Right ventricle myocardium inferior (tissue), 1 donor: ENCODE results near the gene MMP14. TPM values are rescaled to one million over a fixed set of nuclear protein-coding genes. Genes with fewer than 3 reads are reported as not detected.
"Not testable (repeated sequence)": the region's sequence is repeated elsewhere in the genome, so short reads cannot be mapped to it uniquely, and the experiment has no call there.

ENCODE experiments used
- ATAC-seq: fragments of 200-7000 bp; cut with Tn5 transposase; one replicate; pipeline ENCODE4 v1.9.1; 2020; ENCODE audit warnings: mild to moderate bottlenecking, moderate library complexity
- DNase-seq: peaks from one replicate; pipeline ENCODE4 v3.0.0; 2021; ENCODE audit errors: missing footprints
- intact Hi-C: fragments of 100-400 bp; cut with DNase I; formaldehyde crosslinking; loops from one replicate; pipeline ENCODE4 v1.11.0; 2022
- total RNA-seq: library from RNA; stranded (reverse); fragmentation: NEBNext Ultra II Directional; extraction: Animal tissue kit (Norgen Biotek cat#: 25700); gene quantifications from one replicate; pipeline ENCODE4 v1.2.1, GENCODE V29; 2021
- donor health status: DM: no; HTN: yes; CAD: no; lungs with severe emphysema.

MMP14 gene
- total RNA-seq, 1 donor from 2014 or later = 26.0 TPM

GRCh38 chr14:22849212-22849819, 12.9 kb downstream of the MMP14 start:
- intact Hi-C loops = no loop called here
- peak; percentile 80 for DNase-seq
- peak; percentile 36 for ATAC-seq

DNA sequence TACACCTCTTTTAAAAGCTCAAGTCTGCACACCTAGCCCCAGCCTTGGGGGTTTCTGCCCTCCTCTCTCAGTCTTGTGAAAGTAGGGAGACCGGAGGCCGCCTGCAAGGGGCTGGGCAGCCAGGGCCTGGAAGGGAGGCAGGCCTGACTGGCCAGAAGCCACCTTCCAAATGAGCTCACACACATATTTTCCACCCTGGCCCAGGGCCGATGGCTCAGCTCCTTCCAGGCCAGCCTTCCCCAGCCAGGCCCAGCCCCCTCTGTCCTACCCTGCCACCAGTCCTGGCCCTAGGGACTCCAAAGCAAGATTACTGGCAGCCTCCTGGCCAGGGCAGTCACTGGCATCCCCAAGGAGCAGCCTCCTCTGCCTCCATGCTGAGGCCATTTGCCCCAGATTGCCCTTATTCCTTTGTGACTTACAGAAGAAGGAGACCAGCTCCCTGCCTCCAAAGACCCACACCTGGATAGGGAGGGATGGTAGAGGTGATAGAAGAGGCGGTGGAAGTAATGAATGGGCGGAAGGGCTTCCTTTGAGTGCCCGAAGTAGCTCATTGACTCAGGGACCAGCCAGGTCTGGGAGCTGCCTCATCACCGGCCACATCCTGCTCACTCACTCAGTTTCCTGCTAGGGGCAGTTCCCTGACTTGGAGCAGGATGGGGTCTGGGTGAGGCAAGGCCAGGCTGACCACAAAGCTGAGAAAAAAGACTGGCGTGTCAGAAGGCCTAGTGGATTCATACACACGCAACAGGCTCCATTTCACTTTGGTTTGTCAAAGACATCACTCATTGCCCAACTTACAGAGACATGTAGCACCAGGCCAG, 14.8 kb downstream of the MMP14 start:
- peak; percentile 94 for DNase-seq
- intact Hi-C loops = loop anchor here (2.0 to 5.0 kb wide), 2 partner anchors 14 to 464 kb away; partner anchors contain the start of gene MMP14
- peak; percentile 77 for ATAC-seq

GRCh38 chr14:22852178-22852577, 15.8 kb downstream of the MMP14 start:
- not testable (repeated sequence) for DNase-seq, ATAC-seq
- intact Hi-C loops = loop anchor here (2.0 to 5.0 kb wide), 2 partner anchors 295 to 465 kb away; no protein-coding TSS in a partner anchor

DNA sequence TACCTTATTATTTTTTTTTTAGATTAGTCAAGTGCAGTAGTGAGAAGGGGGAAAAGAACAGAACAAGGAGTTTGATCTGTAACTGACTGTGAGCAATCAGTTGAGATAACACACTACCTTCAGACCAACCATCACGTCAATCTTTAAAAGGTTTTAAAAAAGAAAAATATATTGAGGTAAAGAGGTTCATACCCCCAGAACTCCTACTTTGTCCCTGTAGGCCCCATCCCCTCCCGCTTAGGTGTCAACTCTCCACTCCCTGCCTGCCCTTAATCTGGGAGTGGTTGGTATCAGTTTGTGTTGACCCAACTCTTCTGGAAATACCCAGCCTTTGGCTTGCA, 16.2 kb downstream of the MMP14 start:
- no peak for DNase-seq
- no peak for ATAC-seq
- intact Hi-C loops = loop anchor here (2.0 to 5.0 kb wide), 2 partner anchors 296 to 465 kb away; no protein-coding TSS in a partner anchor

- intact Hi-C loops = loop anchor here (1.0 to 5.0 kb wide), 5 partner anchors 30 to 466 kb away; no protein-coding TSS in a partner anchor
- peak; percentile 93 for DNase-seq
- ATAC-seq = peak; percentile 51
These were observed 16.8 kb downstream of the MMP14 start for GRCh38 chr14:22852940-22853767.

DNA sequence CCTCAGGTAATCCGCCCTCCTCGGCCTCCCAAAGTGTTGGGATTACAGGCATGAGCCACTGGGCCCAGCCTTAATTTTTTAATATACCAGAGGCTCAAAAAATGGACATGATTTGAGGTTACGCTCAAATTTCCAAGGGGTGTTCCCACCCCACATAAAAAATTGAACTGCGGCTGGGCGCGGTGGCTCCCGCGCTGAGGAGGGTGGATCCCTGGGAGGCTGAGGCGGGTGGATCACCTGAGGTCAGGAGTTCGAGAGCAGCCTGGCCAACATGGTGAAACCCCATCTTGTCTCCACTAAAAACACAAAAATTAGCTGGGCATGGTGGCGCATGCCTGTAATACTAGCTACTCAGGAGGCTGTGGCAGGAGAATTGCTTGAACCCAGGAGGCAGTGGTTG, 17.9 kb downstream of the MMP14 start:
- intact Hi-C loops = loop anchor here (5.0 kb wide), 1 partner anchor 467 kb away; no protein-coding TSS in a partner anchor
- ATAC-seq, DNase-seq: not testable (repeated sequence)

DNA sequence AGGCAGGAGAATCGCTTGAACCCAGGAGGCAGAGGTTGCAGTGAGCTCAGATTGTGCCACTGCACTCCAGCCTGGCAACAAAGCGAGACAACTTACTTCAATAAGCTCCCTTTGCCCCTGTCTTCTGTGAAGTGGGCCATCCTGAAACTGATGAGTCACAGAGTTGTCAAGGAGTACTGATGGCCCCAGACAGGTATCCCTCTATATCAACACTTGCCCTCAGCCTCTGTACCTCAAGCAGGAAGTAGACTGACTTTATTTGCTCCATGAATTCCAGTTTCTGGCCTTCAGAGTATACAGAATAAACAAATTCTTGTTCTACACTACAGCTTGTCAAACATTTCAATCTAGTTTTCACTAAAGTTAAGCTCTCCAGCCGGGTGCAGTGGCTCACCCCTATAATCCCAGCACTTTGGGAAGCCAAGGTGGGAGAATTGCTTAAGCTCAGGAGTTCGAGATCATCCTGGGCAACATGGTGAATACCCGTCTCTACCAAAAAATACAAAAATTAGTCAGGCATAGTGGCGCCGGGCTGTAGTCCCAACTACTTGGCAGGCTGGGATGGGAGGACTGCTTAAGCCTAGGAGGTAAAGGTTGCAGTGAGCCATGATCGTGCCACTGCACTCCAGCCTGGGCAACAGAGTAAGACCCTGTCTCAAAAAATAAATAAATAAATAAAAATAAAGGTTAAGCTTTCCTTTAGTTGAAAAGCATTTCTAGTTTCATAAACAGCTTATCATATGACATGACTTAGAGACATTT, 18.8 kb downstream of the MMP14 start:
- DNase-seq = no peak
- no peak for ATAC-seq
- intact Hi-C loops = loop anchor here (5.0 kb wide), 1 partner anchor 468 kb away; no protein-coding TSS in a partner anchor

GRCh38 chr14:22856428-22856827, 20.0 kb downstream of the MMP14 start:
- DNase-seq = no peak
- no peak for ATAC-seq
- intact Hi-C loops = no loop called here

DNA sequence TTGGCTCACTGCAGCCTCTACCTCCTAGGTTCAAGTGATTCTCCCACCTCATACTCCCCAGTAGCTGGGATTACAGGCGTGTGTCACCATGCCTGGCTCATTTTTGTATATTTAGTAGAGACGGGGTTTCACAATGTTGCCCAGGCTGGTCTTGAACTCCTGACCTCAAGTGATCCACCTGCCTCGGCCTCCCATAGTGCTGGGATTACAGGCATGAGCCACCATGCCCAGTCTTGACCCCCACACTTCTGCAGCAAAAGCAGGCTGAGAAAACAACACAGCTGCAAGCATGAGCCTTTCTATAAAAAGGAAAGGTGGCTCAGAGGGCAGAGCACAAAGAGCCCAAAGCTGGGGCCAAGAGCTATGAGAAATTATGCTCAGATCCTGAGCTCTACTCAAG, 24.0 kb downstream of the MMP14 start:
- DNase-seq, intact Hi-C loops, ATAC-seq: not testable (repeated sequence)

GRCh38 chr14:22861651-22862050, 25.3 kb downstream of the MMP14 start:
- DNase-seq (no peak), ATAC-seq (no peak)
- intact Hi-C loops = no loop called here

DNA sequence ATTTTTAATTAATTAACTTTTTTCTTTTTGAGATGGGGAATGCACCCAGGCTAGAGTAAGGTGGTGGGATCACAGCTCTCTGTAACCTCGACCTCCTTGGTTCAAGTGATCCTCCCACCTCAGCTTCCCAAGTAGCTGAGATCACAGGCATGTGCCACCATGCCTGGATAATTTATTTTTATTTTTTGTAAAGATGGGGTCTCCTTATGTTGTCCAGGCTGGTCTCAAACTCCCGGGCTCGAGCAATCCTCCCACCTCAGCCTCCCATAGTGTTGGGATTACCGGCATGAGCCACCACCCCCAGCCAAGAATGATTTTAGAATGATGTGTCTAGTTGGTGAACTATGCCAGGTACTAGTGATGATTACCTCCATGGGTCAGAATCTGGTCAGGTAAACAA, 28.6 kb downstream of the MMP14 start:
- DNase-seq (no peak), ATAC-seq (no peak)
- intact Hi-C loops = loop anchor here (5.0 kb wide), 1 partner anchor 38 kb away; the partner anchor contains the start of gene MRPL52

DNA sequence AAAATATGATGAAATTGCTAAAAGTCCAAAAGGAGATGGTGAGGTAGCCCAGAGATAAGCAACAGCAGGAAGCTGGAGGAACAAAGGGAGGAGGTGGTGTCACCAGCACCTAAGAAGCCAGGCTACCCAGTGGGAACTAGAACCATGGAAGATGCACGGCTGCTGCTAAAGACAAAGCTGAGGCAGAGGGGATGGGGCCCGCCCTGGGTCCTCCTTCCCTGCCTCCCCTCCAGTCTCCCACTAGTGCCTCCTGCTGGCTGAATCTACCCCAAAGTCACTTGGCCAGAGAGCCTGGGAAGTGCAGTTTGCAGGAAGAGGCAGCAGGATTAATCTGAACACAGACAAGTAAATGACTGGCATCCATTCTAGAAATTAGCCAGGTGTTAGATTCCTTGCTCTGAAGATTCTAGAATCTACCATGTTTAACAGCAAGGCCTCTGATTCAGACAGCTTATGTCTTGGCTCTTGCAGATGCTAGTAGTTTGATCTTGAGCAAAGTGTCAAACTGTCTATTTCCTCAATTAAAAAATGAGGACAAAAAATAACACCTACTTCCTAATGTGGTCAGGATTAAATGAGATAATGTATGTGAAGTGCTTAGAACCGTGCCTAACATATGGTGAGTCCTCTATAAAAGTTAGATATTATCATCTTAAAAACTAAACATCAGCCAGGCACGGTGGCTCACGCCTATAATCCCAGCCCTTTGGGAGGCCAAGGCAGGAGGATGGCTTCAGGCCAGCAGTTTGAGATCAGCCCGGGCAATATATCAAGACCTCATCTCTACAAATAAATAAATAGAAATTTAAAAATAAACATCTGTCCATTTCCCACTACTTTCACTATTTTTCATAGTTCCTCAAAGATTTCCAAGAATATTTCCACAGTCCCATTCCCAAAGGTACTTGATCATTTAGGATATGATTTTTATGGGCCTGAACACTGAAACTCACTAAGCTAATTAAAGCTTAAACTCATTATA, 29.3 kb downstream of the MMP14 start:
- intact Hi-C loops = loop anchor here (5.0 kb wide), 1 partner anchor 38 kb away; the partner anchor contains the start of gene MRPL52
- no peak for ATAC-seq
- no peak for DNase-seq

- intact Hi-C loops = loop anchor here (5.0 kb wide), 1 partner anchor 40 kb away; the partner anchor contains the start of gene MRPL52
- ATAC-seq (no peak), DNase-seq (no peak)
These were observed 30.5 kb downstream of the MMP14 start for GRCh38 chr14:22866874-22867273.

- peak; percentile 12 for ATAC-seq
- no peak for DNase-seq
- intact Hi-C loops = loop anchor here (2.0 to 5.0 kb wide), 2 partner anchors 46 to 58 kb away; partner anchors contain the start of genes PRMT5 and RBM23
These were observed 34.4 kb downstream of the MMP14 start for GRCh38 chr14:22870811-22871223.

- DNase-seq (peak; percentile 96), ATAC-seq (peak; percentile 97)
- intact Hi-C loops = loop anchor here (2.0 to 5.0 kb wide), 3 partner anchors 29 to 57 kb away; partner anchors contain the start of genes PRMT5 and RBM23
These were observed 35.0 kb downstream of the MMP14 start, which contains the start of gene LRP10 for GRCh38 chr14:22871224-22872032. Gene LRP10, plus strand, starts transcription at chr14:22871740. Its CDS starts 564 bp downstream, at chr14:22872304.
